ENCODE data around the gene WIZ. TPM values are rescaled to one million over a fixed set of nuclear protein-coding genes. Genes with fewer than 3 reads are reported as not detected.

Gene WIZ
- total RNA-seq, 2 donors from 2014 or later: 55.9 to 93.3 TPM

DNA sequence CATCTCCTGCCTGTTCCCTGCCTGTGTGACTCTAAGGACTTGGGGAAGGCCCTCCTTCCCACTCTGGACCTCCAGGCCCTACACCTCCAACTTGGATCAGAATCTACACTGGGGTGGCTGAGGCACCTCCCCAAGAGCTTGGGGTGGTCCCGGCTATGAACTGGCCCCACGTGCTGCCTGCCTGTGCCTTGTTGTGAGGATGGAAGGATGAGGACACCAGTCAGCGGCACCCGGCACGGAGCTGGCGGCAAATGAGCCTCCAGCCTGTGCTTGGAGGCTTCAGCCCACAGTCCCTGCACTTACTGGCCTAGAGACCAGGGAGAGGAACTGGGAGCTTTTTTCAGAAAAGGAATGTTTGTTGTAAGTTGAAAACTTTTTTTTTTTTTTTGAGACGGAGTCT lies 78.6 kb downstream of the WIZ start:
- WGBS: 95% methylated on average over 7 of the region's 7 CpGs
- intact Hi-C loops (cut with DNase I): no loop called here
- Histone ChIP-seq H3K4me1 (replicated peaks) (no peaks in the 10 kb centered on the region), H3K27me3 (replicated peaks; ENCODE audit: insufficient read depth) (no peaks in the 10 kb centered on the region), H3K27ac (no peak overlapping the region), H3K4me3 (no peak overlapping the region), H3K9me3 (no peaks in the 10 kb centered on the region), H3K36me3 (peaks cover 27 to 44% of the 10 kb centered on the region in 2 donors)
- no peak for DNase-seq (ENCODE audit: low spot score)
- no peak for TF ChIP-seq POLR2A (IDR thresholded peaks at IDR 0.05)
- TF ChIP-seq, protein P1, sequence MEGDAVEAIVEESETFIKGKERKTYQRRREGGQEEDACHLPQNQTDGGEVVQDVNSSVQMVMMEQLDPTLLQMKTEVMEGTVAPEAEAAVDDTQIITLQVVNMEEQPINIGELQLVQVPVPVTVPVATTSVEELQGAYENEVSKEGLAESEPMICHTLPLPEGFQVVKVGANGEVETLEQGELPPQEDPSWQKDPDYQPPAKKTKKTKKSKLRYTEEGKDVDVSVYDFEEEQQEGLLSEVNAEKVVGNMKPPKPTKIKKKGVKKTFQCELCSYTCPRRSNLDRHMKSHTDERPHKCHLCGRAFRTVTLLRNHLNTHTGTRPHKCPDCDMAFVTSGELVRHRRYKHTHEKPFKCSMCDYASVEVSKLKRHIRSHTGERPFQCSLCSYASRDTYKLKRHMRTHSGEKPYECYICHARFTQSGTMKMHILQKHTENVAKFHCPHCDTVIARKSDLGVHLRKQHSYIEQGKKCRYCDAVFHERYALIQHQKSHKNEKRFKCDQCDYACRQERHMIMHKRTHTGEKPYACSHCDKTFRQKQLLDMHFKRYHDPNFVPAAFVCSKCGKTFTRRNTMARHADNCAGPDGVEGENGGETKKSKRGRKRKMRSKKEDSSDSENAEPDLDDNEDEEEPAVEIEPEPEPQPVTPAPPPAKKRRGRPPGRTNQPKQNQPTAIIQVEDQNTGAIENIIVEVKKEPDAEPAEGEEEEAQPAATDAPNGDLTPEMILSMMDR (IDR thresholded peaks at IDR 0.05): no peak
- no peak for TF ChIP-seq POLR2AphosphoS5 (IDR thresholded peaks at IDR 0.05)

MicroRNAs within 50 kb of the gene (microRNA counts, 767-probe panel; counts per million panel counts)
- microRNA hsa-miR-1470: 0 to 431 counts per million in 2 donors

Small RNAs within 50 kb of the gene (microRNA-seq; reads per million reads assigned to microRNA genes)
- not detected for gene MIR1470

Small RNAs within 50 kb of the gene (small RNA-seq; reads per million reads assigned to genes)
- gene MIR1470: 0 reads per million in 2 donors

Other genes starting within 250 kb of the WIZ start
- gene NOTCH3, start 249.0 kb downstream of the WIZ start, total RNA-seq: 10 to 100 TPM; 31.8 to 48.0 TPM
- 1 to 10 TPM; 1.4 to 1.6 TPM for gene EPHX3, start 217.5 kb downstream of the WIZ start, total RNA-seq
- 10 to 100 TPM; 45.6 to 76.0 TPM for gene BRD4, start 117.4 kb downstream of the WIZ start, total RNA-seq
- gene AKAP8, start 70.2 kb downstream of the WIZ start, total RNA-seq: 10 to 100 TPM; 30.3 to 34.2 TPM
- 100 to 1,000 TPM; 107 to 269 TPM for gene AKAP8L, start 31.0 kb downstream of the WIZ start, total RNA-seq
- gene RASAL3, start 14.6 kb upstream of the WIZ start, total RNA-seq: 1 to 10 TPM; 2.8 to 4.3 TPM
- 10 to 100 TPM in 1 of 2 donors, 1 to 10 TPM in 1; 9.2 to 31.9 TPM for gene PGLYRP2, start 29.5 kb upstream of the WIZ start, total RNA-seq
- 10 to 100 TPM; 28.9 to 48.1 TPM for gene CYP4F22, start 58.6 kb upstream of the WIZ start, total RNA-seq
- 10 to 100 TPM; 14.9 to 67.3 TPM for gene CYP4F8, start 165.3 kb upstream of the WIZ start, total RNA-seq
- 1 to 10 TPM in 1 of 2 donors, under 1 TPM in 1; 0.28 to 2.0 TPM for gene CYP4F3, start 190.9 kb upstream of the WIZ start, total RNA-seq
- gene CYP4F12, start 223.1 kb upstream of the WIZ start, total RNA-seq: 10 to 100 TPM in 1 of 2 donors, 1 to 10 TPM in 1; 6.9 to 50.9 TPM

Measured in prostate gland (tissue), 2 donors.